Measurements from ENCODE around the gene SLC6A5.

DNA sequence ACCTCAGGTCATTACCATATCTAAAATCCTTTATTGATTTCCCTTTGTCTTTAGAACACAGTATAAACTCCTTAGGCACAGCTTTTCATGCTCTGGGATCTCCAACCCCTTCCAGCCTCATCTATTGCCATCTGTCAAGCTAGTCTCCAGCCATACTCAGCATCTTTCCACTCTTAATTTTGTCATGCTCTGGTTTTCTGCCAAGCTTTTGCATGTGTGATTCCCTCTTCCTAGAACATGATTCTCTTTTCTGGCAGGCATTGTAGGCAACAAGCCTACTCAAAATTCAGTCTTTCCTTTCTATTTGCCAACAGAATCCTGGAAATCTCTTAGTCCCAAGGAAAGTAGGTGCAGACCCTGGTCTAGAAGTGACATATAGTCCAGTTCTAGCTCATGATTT lies 35.5 kb upstream of the SLC6A5 start:
- no peak for TF ChIP-seq CTCF (IDR thresholded peaks at IDR 0.05; ENCODE audit: low read depth, low read length, poor library complexity, severe bottlenecking)
- no peak for TF ChIP-seq EZH2phosphoT487 (IDR thresholded peaks at IDR 0.05; ENCODE audit: borderline replicate concordance, low read length)
